Smooth muscle cell (in vitro differentiated cells): ENCODE measurements around the gene MLN. TPM values are rescaled to one million over a fixed set of nuclear protein-coding genes. Genes with fewer than 3 reads are reported as not detected.

Experiments used
- DNase-seq: peaks from one replicate; lab custom pipeline; 2025; ENCODE audit not compliant: unreplicated experiment; lab: John Stamatoyannopoulos, UW
- H2AFZ ChIP-seq: fragments of 200-600 bp; sonication (generic); 2 replicates; pipeline ENCODE4 v1.6.0; 2016; ENCODE audit warnings: antibody characterized with exemption, low read depth, mild to moderate bottlenecking
- H3F3A ChIP-seq: fragments of 200-600 bp; sonication (generic); 2 replicates; pipeline ENCODE4 v1.6.0; 2017; ENCODE audit warnings: antibody characterized with exemption, low read depth
- H3K27ac ChIP-seq: fragments of 200-600 bp; sonication (generic); 2 replicates; pipeline ENCODE4 v1.5.1; 2016; ENCODE audit warnings: low read depth, mild to moderate bottlenecking
- H3K27me3 ChIP-seq: fragments of 200-600 bp; sonication (generic); 2 replicates; pipeline ENCODE4 v1.6.1; 2016; ENCODE audit warnings: low read depth, mild to moderate bottlenecking
- H3K36me3 ChIP-seq: fragments of 200-600 bp; sonication (generic); 2 replicates; pipeline ENCODE4 v1.5.1; 2016; ENCODE audit warnings: low read depth
- H3K4me1 ChIP-seq: fragments of 200-600 bp; sonication (generic); 2 replicates; pipeline ENCODE4 v1.5.1; 2016; ENCODE audit warnings: low read depth
- H3K4me2 ChIP-seq: fragments of 200-600 bp; sonication (generic); 2 replicates; pipeline ENCODE4 v1.6.0; 2016; ENCODE audit warnings: mild to moderate bottlenecking
- H3K4me3 ChIP-seq: fragments of 200-600 bp; sonication (generic); 2 replicates; pipeline ENCODE4 v1.5.1; 2016; ENCODE audit warnings: mild to moderate bottlenecking
- H3K79me2 ChIP-seq: fragments of 200-600 bp; sonication (generic); 2 replicates; pipeline ENCODE4 v1.6.0; 2016; ENCODE audit warnings: low read depth, mild to moderate bottlenecking
- H3K9ac ChIP-seq: fragments of 200-600 bp; sonication (generic); 2 replicates; pipeline ENCODE4 v1.6.0; 2016; ENCODE audit warnings: low read depth
- H3K9me3 ChIP-seq: fragments of 200-600 bp; sonication (generic); replicated peaks from 2 replicates; pipeline ENCODE4 v1.5.1; 2016; ENCODE audit warnings: low read depth
- H4K20me1 ChIP-seq: fragments of 200-600 bp; sonication (generic); 2 replicates; pipeline ENCODE4 v1.6.0; 2016; ENCODE audit warnings: low read depth
- CTCF ChIP-seq: fragments of 200-600 bp; sonication (generic); IDR thresholded peaks from 2 replicates; pipeline ENCODE4 v1.5.1; 2017; ENCODE audit warnings: borderline replicate concordance, mild to moderate bottlenecking, antibody characterized with exemption; ENCODE audit not compliant: insufficient read depth, poor library complexity, severe bottlenecking
- WGBS: methylation state at CpG from one replicate; pipeline ENCODE4 v1.1.7; 2016; ENCODE audit warnings: low lambda C conversion rate; 5-methylcytosine and 5-hydroxymethylcytosine counted together
- polyA plus RNA-seq: library from polyadenylated mRNA; unstranded; fragments of >200 nt; fragmentation: Nextera tagmentation; extraction: Ambion mirVana; gene quantifications from 2 replicates; pipeline ENCODE4 v1.2.1, GENCODE V29; 2016
- total RNA-seq: library from RNA; depleted of rRNA; stranded (reverse); fragments of >200 nt; gene quantifications from 2 replicates; pipeline ENCODE4 v1.2.3, GENCODE V29; 2014

The MLN gene
- total and polyA plus RNA-seq, 2 experiments from 2014 or later, result not detected

DNA sequence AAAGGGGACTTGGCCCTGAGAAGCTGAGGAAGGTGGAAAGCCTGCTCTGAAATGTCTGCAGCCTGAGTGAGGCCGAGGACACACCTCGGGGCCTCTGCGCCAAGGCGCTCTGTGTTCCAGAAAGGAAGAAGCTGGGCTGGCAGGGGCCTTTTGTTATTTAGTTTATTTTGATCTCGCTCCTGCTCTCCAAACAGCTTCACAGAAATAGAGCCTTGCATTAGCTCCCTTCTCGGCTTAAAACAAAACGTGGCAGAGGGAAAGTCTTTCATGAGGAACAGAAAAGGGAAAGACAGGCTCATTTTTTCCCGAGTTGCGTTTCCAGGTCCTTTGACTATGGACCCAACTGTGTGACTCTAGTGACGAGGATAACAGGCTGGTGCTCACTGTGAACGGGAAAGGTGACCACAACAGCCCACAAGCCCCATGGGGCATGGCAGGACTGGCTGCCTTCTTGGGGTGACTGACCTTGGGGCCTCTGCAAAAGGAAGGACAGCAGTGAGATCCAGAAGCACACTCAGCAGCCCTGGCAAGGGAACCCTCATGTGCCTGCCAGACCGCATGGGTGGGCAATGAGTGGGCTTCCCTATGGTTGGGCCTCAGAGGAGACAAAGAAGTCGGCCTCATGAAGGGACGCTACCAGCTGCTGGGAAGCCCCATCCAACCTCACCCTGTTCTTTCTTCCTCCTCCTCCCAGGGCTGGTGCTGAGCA, 33.5 kb downstream of the MLN start:
- Histone ChIP-seq H3K9ac (no peak overlapping the region), H3K9me3 (no peaks in the 10 kb centered on the region), H3K27ac (peak overlapping the region; percentile 83), H3K27me3 (no peaks in the 10 kb centered on the region), H3K4me3 (no peak overlapping the region), H2AFZ (no peak overlapping the region), H3F3A (peaks cover 23% of the 10 kb centered on the region), H3K36me3 (no peaks in the 10 kb centered on the region), H3K79me2 (no peaks in the 10 kb centered on the region), H3K4me2 (peak overlapping the region; percentile 68), H4K20me1 (peaks cover 10% of the 10 kb centered on the region), H3K4me1 (peaks cover 23% of the 10 kb centered on the region)
- WGBS, result 79% methylated on average over 14 of the region's 14 CpGs
- DNase-seq, result no peak
- no peak for TF ChIP-seq CTCF

- H3K4me1 ChIP-seq, result peaks cover 23% of the 10 kb centered on the region
- peaks cover 19% of the 10 kb centered on the region for H3F3A ChIP-seq
- 96% methylated on average over 10 of the region's 10 CpGs for WGBS
- no peak overlapping the region for H3K9ac ChIP-seq
- H3K27me3 ChIP-seq, result no peaks in the 10 kb centered on the region
- no peak overlapping the region for H3K4me3 ChIP-seq
- peaks cover 10% of the 10 kb centered on the region for H4K20me1 ChIP-seq
- DNase-seq, result no peak
- H3K27ac ChIP-seq, result no peak overlapping the region
- H3K36me3 ChIP-seq, result no peaks in the 10 kb centered on the region
- no peaks in the 10 kb centered on the region for H3K9me3 ChIP-seq
- H3K4me2 ChIP-seq, result no peak overlapping the region
- TF ChIP-seq CTCF, result no peak
- H2AFZ ChIP-seq, result no peak overlapping the region
- H3K79me2 ChIP-seq, result no peaks in the 10 kb centered on the region
Measured at GRCh38 chr6:33769248-33769821, 34.5 kb downstream of the MLN start.

GRCh38 chr6:33768644-33769120, 35.1 kb downstream of the MLN start:
- H3K27ac ChIP-seq, result no peak overlapping the region
- peaks cover 23% of the 10 kb centered on the region for H3K4me1 ChIP-seq
- no peak overlapping the region for H3K4me2 ChIP-seq

More at GRCh38 chr6:33768644-33769120, 35.1 kb downstream of the MLN start:
- Histone ChIP-seq H3K9me3 (no peaks in the 10 kb centered on the region), H3K79me2 (no peaks in the 10 kb centered on the region), H3K4me3 (no peak overlapping the region), H3K27me3 (no peaks in the 10 kb centered on the region), H3K36me3 (no peaks in the 10 kb centered on the region), H4K20me1 (peaks cover 10% of the 10 kb centered on the region), H2AFZ (peak overlapping the region; percentile 37), H3K9ac (no peak overlapping the region), H3F3A (peaks cover 16% of the 10 kb centered on the region)
- peak; percentile 65 for DNase-seq
- 34% methylated on average over 7 of the region's 7 CpGs for WGBS
- TF ChIP-seq CTCF, result peak; percentile 86
